B cell (primary cell): ENCODE data around the gene C20orf204. TPM values are rescaled to one million over a fixed set of nuclear protein-coding genes. Genes with fewer than 3 reads are reported as not detected.

Experiments
- ATAC-seq: fragments of 200-7000 bp; cut with Tn5 transposase; one replicate; pipeline ENCODE4 v1.10.0; 2021; ENCODE audit warnings: low read depth, mild to moderate bottlenecking, moderate number of reproducible peaks, moderate library complexity
- CTCF ChIA-PET: fragments of 350-600 bp; sonication (Branson Sonifier 250); formaldehyde crosslinking; loops from one replicate; lab custom pipeline; 2021; ENCODE audit warnings: antibody characterized with exemption, inconsistent platforms; lab: Charles Lee
- POLR2A ChIA-PET: fragments of 350-600 bp; sonication (Branson Sonifier 250); formaldehyde crosslinking; loops from one replicate; lab custom pipeline; 2021; ENCODE audit warnings: antibody characterized with exemption; lab: Charles Lee
- DNase-seq: peaks from one replicate; pipeline ENCODE4 v3.0.0; 2013
- H2AFZ ChIP-seq: 2 replicates; pipeline ENCODE4 v1.6.1; 2012; ENCODE audit warnings: mild to moderate bottlenecking, low read depth, low read length; ENCODE audit not compliant: insufficient read depth, poor library complexity, severe bottlenecking
- H3K27ac ChIP-seq, 2 donors: 1 replicate in 1 of 2; 2 replicates in 1 of 2; pipeline ENCODE4 v1.5.1; 2012 to 2013; ENCODE audit warnings: low read length in 2 of 2, mild to moderate bottlenecking in 2 of 2, moderate library complexity in 1 of 2
- H3K27me3 ChIP-seq, 4 experiments: fragments of 200-600 bp in 1 of 4; sonication (generic) in 1 of 4; replicated peaks in 1 of 4; 1 replicate in 2 of 4; 2 replicates in 2 of 4; pipeline versions ENCODE4 v1.6.1 to v1.7.0; 2013 to 2016; ENCODE audit warnings: low read length in 3 of 4, mild to moderate bottlenecking in 2 of 4, mixed read lengths in 1 of 4, moderate library complexity in 1 of 4; ENCODE audit not compliant: insufficient read depth in 4 of 4, control insufficient read depth in 3 of 4; ENCODE audit errors: control extremely low read depth in 1 of 4
- H3K36me3 ChIP-seq, 2 experiments: replicated peaks in 1 of 2; 1 replicate in 1 of 2; 2 replicates in 1 of 2; pipeline versions ENCODE4 v1.6.1 to v1.7.1; 2013; ENCODE audit warnings: low read length in 1 of 2; ENCODE audit not compliant: insufficient read depth in 2 of 2, control insufficient read depth in 1 of 2; ENCODE audit errors: control extremely low read depth in 1 of 2, extremely low read depth in 1 of 2
- H3K4me1 ChIP-seq, 2 donors: fragments of 200-600 bp in 1 of 2; sonication (generic) in 1 of 2; 1 replicate in 1 of 2; 2 replicates in 1 of 2; pipeline versions ENCODE4 v1.5.1 to v1.6.1; 2013 to 2017; ENCODE audit warnings: low read length in 2 of 2; ENCODE audit not compliant: control insufficient read depth in 2 of 2, insufficient read depth in 2 of 2
- H3K4me2 ChIP-seq: replicated peaks from 2 replicates; pipeline ENCODE3; 2012; ENCODE audit warnings: mild to moderate bottlenecking, low read depth, low read length; ENCODE audit not compliant: poor library complexity, severe bottlenecking
- H3K4me3 ChIP-seq, 5 experiments: fragments of 200-600 bp in 1 of 5; sonication (generic) in 1 of 5; 1 replicate in 3 of 5; 2 replicates in 2 of 5; pipeline versions ENCODE4 v1.5.1 to v1.7.0; 2011 to 2016; ENCODE audit warnings: low read length in 4 of 5, mild to moderate bottlenecking in 4 of 5, low read depth in 2 of 5, control low read depth in 1 of 5, moderate library complexity in 1 of 5; ENCODE audit not compliant: insufficient read depth in 1 of 5; ENCODE audit errors: control extremely low read depth in 1 of 5, extremely low read depth in 1 of 5
- H3K79me2 ChIP-seq: fragments of 200-600 bp; sonication (generic); one replicate; pipeline ENCODE4 v1.6.0; 2016; ENCODE audit warnings: low read length; ENCODE audit not compliant: control insufficient read depth, insufficient read depth
- H3K9ac ChIP-seq: fragments of 200-600 bp; sonication (generic); 2 replicates; pipeline ENCODE4 v1.6.1; 2017; ENCODE audit warnings: mild to moderate bottlenecking, low read length, moderate library complexity
- H3K9me3 ChIP-seq, 3 donors: one replicate each; pipeline versions ENCODE4 v1.6.1 to v1.7.1; 2013; ENCODE audit warnings: low read length in 2 of 3; ENCODE audit not compliant: control insufficient read depth in 2 of 3, insufficient read depth in 1 of 3; ENCODE audit errors: control extremely low read depth in 1 of 3
- H4K20me1 ChIP-seq: 2 replicates; pipeline ENCODE4 v1.6.0; 2012; ENCODE audit warnings: mild to moderate bottlenecking, low read length; ENCODE audit not compliant: insufficient read depth, control insufficient read depth, poor library complexity, severe bottlenecking
- H3K27ac Mint-ChIP-seq: one replicate; pipeline ENCODE4 v1.8.0; 2021; ENCODE audit warnings: mixed read lengths
- H3K27me3 Mint-ChIP-seq: one replicate; pipeline ENCODE4 v1.8.0; 2021; ENCODE audit warnings: mixed read lengths
- H3K4me1 Mint-ChIP-seq: one replicate; pipeline ENCODE4 v1.8.0; 2021; ENCODE audit warnings: mixed read lengths
- H3K4me3 Mint-ChIP-seq: one replicate; pipeline ENCODE4 v1.8.0; 2021; ENCODE audit warnings: mixed read lengths
- H3K9me3 Mint-ChIP-seq: one replicate; pipeline ENCODE4 v1.8.0; 2022; ENCODE audit warnings: mixed read lengths; ENCODE audit not compliant: insufficient read depth
- CTCF ChIP-seq: fragments of 200-600 bp; IDR thresholded peaks from one replicate; pipeline ENCODE4 v1.8.0; 2022; ENCODE audit warnings: antibody characterized with exemption, mild to moderate bottlenecking
- EZH2 ChIP-seq: IDR thresholded peaks from 2 replicates; pipeline ENCODE4 v1.6.1; 2012; ENCODE audit warnings: borderline replicate concordance, low read depth, mild to moderate bottlenecking, moderate library complexity, low read length; ENCODE audit not compliant: insufficient read depth, poor library complexity, severe bottlenecking
- WGBS: methylation state at CpG from one replicate; pipeline ENCODE4 v1.1.5; 2013; ENCODE audit warnings: missing lambda C conversion rate; ENCODE audit not compliant: insufficient coverage; 5-methylcytosine and 5-hydroxymethylcytosine counted together
- intact Hi-C: fragments of 100-400 bp; cut with micrococcal nuclease; formaldehyde crosslinking; loops from one replicate; pipeline ENCODE4 v1.10.0; 2022
- polyA plus RNA-seq: library from polyadenylated mRNA; depleted of rRNA; stranded (reverse); fragments of >200 nt; gene quantifications from 2 replicates; pipeline ENCODE4 v1.2.3, GENCODE V29; 2012
- total RNA-seq, 2 donors: library from RNA; stranded (reverse); fragments of 120-200 nt in 1 of 2; gene quantifications; 1 replicate in 1 of 2; 2 replicates in 1 of 2; pipeline versions ENCODE4 v1.2.3 to v1.2.4, GENCODE V29; 2013 to 2022

C20orf204 gene
- total and polyA plus RNA-seq, 2 donors (not counting 1 experiment from before 2014, with no cell fraction given) = 0.24 to 2.5 TPM

DNA sequence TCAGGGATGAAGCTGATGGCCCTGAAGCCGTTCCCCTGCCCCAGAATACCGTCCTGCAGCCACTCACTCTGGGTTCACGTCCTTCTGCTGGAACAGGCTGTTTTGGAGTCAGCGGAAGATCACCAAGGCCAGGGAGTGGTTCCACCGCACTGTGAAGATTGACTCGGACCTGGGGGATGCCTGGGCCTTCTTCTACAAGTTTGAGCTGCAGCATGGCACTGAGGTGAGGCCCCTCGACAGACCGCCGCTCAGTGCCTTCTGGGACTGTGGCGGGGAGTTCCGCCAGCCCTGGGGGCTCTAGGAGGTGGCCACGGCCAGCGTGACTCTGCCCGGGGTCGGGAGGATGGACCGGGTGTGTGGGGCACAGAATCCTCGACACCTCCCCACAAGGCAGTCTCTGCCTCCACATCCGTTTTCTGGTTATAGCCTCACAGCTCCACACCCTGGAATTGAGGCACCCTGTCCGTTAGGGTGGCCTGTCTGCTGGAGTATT lies 4.1 kb upstream of the C20orf204 start:
- Histone ChIP-seq H3K9ac (no peak overlapping the region), H3K9me3 (no peaks in the 10 kb centered on the region), H3K79me2 (no peaks in the 10 kb centered on the region), H3K27me3 (peaks cover 0 to 3% (median 1%) of the 10 kb centered on the region in 4 experiments), H3K4me3 (no peak overlapping the region), H2AFZ (no peak overlapping the region), H3K36me3 (peaks cover 2 to 53% of the 10 kb centered on the region in 2 experiments), H3K27ac (no peak overlapping the region), H3K4me1 (no peaks in the 10 kb centered on the region), H3K4me2 (no peak overlapping the region), H4K20me1 (peaks cover 9% of the 10 kb centered on the region)
- DNase-seq = no peak
- 99% methylated on average over 12 of the region's 19 CpGs for WGBS
- H3K27ac Mint-ChIP-seq = no peak overlapping the region
- intact Hi-C loops = no loop called here
- H3K9me3 Mint-ChIP-seq = no peaks in the 10 kb centered on the region
- no peaks in the 10 kb centered on the region for H3K4me1 Mint-ChIP-seq
- ATAC-seq = no peak
- H3K4me3 Mint-ChIP-seq = no peak overlapping the region
- ChIA-PET POLR2A (no interaction called here), CTCF (no interaction called here)
- no peak for TF ChIP-seq CTCF
- no peak for TF ChIP-seq EZH2
- no peaks in the 10 kb centered on the region for H3K27me3 Mint-ChIP-seq

GRCh38 chr20:64032706-64033624 lies 3.0 kb upstream of the C20orf204 start:
- 97% methylated on average over 31 of the region's 31 CpGs for WGBS
- Mint-ChIP-seq H3K27me3 (no peaks in the 10 kb centered on the region), H3K4me1 (peaks cover 6% of the 10 kb centered on the region), H3K27ac (no peak overlapping the region), H3K4me3 (no peak overlapping the region), H3K9me3 (no peaks in the 10 kb centered on the region)
- Histone ChIP-seq H3K4me1 (peaks cover 8% of the 10 kb centered on the region in 2 donors), H3K36me3 (peaks cover 0 to 42% of the 10 kb centered on the region in 2 experiments), H2AFZ (no peak overlapping the region), H3K27ac (no peak overlapping the region), H3K4me3 (no peak overlapping the region), H4K20me1 (peaks cover 9% of the 10 kb centered on the region), H3K27me3 (peaks cover 0 to 12% (median 5%) of the 10 kb centered on the region in 4 experiments), H3K4me2 (no peak overlapping the region), H3K79me2 (no peaks in the 10 kb centered on the region), H3K9ac (no peak overlapping the region), H3K9me3 (no peaks in the 10 kb centered on the region)
- DNase-seq (no peak), ATAC-seq (no peak)
- ChIA-PET POLR2A (no interaction called here), CTCF (no interaction called here)
- TF ChIP-seq CTCF (no peak), EZH2 (no peak)
- intact Hi-C loops = no loop called here
